DND-41 (cell line): ENCODE measurements around the gene OSBPL9.

Source experiments
- EZH2 ChIP-seq: IDR thresholded peaks from 3 replicates; pipeline ENCODE4 v1.6.1; 2012; ENCODE audit warnings: borderline replicate concordance, low read depth, mild to moderate bottlenecking, moderate library complexity, low read length, inconsistent platforms; ENCODE audit not compliant: severe bottlenecking
- TF ChIP-seq, protein P1 (sequence below): IDR thresholded peaks from 2 replicates; pipeline ENCODE4 v1.5.1; 2012; ENCODE audit warnings: borderline replicate concordance, low read length, moderate library complexity, mild to moderate bottlenecking; ENCODE audit not compliant: poor library complexity, severe bottlenecking; ENCODE audit errors: extremely low read depth

DNA sequence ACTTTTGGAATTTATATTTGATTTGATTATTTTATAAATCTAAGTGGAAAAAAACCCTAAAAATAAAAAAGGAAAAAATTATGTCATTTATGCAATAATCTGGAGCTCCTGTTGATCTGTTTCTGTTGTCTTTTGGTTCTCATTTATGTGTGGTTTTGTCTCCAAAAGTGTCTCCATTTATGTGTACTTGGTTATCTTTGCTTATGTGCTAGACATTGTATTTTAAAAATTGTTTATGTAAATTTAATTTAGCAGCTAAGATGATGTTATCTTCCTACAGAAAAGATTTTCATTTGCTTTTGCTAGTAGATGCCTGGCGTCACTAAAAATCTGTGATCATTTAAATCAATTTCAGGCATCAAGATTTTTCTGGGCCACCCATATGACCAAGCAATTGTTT lies 95.7 kb downstream of the OSBPL9 start:
- TF ChIP-seq, protein P1, sequence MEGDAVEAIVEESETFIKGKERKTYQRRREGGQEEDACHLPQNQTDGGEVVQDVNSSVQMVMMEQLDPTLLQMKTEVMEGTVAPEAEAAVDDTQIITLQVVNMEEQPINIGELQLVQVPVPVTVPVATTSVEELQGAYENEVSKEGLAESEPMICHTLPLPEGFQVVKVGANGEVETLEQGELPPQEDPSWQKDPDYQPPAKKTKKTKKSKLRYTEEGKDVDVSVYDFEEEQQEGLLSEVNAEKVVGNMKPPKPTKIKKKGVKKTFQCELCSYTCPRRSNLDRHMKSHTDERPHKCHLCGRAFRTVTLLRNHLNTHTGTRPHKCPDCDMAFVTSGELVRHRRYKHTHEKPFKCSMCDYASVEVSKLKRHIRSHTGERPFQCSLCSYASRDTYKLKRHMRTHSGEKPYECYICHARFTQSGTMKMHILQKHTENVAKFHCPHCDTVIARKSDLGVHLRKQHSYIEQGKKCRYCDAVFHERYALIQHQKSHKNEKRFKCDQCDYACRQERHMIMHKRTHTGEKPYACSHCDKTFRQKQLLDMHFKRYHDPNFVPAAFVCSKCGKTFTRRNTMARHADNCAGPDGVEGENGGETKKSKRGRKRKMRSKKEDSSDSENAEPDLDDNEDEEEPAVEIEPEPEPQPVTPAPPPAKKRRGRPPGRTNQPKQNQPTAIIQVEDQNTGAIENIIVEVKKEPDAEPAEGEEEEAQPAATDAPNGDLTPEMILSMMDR = no peak
- no peak for TF ChIP-seq EZH2
